NCI-H2227 (cell line): ENCODE measurements around the gene CBL.

ENCODE experiments used
- DNase-seq: peaks from one replicate; lab custom pipeline; 2025; ENCODE audit not compliant: unreplicated experiment; lab: John Stamatoyannopoulos, UW

CBL gene

DNA sequence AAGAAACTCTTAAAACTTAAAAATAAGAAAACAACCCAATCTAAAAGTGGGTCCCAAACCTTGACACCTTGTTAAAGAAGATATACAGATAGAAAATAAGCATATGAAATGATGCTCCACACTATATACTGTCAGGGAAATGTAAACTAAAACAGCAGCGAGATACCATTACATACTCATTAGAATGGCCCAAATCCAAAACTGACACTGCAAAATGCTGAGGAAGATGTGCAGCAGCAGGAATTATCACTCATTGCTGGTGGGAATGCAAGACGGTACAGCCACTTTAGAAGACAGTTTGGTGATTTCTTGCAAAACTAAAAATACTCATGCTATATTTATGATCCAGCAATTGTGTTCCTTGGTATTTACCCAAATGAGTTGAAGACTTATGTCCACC, 123.2 kb downstream of the CBL start:
- no peak for DNase-seq

DNA sequence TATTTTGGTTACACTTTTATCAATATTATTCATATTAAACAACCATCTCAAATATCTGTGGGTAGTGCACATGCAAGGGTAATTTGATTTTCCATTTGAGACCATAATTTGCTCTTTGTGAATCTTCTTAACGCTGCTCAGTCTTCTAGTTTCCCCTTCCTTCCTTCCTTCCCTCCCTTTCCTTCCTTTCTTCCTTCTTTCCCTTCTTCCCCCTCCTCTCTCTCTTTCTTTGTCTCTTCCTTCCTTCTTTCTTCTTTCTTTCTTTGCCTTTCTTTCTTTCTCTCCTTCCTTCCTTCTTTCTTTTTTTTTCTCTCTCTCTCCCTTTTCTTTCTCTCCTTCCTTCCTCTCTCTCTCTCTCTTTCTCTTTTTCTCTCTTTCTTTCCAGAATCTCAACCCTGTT, 124.1 kb downstream of the CBL start:
- DNase-seq = no peak

DNA sequence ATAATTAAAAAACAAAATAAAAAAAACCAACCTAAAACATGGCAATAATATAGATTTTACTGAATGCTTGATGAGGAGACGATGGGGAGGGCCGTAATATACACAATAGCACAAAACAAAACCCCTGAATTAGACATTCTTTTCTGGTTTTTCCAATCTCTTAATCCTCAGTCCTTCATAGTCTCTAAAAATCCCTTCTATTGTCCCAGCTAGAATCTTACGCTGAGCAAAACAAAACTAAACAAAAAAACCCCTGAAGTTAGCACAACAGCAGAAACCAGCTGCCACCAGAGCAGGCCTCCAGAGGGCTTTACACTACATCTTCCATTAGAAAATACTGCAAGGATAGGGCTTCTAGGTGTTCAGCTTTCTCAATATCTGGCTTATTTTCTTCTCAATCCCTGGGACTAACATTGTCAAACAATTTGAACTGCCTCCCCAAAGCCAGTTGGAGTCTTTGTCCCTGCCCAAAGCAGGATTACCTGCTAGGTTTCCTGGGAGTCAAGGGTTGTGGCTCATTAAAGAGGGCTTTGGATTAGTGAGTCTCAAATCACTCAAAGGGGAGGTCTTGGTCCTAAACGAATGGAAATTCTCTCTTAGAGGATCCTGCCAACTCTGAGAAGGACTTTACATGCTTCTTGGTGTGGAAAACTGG, 126.1 kb downstream of the CBL start:
- no peak for DNase-seq

DNA sequence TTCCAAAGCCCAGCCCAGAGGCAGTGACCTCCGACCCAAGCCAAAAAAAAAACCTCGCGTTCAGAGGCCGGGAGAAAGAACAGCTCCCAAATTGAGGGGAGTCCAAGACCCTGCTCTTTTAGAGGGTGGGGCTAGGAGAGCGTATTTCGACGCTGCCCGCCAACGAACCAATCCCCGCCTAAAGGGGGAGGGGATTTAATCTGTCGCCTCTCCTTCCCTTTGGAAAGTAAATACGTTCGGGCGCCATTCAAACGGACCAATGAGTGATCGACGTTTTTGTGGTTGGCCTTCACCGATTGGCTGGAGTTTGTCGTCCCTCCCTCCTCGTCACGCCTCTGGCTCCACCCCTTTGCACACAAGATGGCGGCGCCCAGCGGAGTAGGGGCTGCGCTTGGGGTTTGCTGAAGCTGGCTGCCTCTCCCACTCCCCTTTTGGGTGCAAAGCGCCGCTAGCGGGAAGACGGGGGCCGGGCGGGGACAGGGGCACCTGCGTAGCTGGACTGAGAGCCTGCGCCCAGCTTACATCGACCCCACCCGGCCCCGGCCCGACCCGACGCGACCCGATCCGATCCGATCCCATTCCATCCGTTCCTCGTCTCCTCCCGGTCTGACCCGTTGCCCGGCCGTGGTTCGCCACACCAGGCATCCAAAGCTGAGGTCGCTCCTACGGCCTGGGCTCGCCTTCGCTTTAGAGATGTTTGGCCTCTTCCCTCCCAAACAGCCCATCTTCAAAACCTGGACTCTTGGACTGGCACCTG, 128.2 kb downstream of the CBL start, which contains the start of gene RNF26:
TSS of gene RNF26 (plus strand) at position 354 of the 757 bp plus-strand sequence. CDS start 596 bp downstream, outside the sequence.
- DNase-seq = peak; percentile 96

DNA sequence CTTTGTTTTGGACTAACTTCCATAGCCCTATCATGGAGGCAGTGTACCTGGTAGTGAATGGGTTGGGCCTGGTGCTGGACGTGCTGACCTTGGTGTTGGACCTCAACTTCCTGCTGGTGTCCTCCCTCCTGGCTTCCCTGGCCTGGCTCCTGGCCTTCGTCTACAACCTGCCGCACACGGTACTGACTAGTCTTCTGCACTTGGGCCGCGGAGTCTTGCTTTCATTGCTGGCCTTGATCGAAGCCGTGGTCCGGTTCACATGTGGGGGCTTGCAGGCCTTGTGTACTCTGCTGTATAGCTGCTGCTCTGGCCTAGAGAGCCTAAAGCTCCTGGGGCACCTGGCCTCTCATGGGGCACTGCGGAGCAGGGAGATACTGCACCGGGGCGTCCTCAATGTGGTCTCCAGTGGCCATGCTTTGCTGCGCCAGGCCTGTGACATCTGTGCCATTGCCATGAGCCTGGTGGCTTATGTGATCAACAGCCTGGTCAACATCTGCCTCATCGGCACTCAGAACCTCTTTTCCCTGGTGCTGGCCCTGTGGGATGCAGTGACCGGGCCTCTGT, 129.0 kb downstream of the CBL start:
- DNase-seq = no peak

DNA sequence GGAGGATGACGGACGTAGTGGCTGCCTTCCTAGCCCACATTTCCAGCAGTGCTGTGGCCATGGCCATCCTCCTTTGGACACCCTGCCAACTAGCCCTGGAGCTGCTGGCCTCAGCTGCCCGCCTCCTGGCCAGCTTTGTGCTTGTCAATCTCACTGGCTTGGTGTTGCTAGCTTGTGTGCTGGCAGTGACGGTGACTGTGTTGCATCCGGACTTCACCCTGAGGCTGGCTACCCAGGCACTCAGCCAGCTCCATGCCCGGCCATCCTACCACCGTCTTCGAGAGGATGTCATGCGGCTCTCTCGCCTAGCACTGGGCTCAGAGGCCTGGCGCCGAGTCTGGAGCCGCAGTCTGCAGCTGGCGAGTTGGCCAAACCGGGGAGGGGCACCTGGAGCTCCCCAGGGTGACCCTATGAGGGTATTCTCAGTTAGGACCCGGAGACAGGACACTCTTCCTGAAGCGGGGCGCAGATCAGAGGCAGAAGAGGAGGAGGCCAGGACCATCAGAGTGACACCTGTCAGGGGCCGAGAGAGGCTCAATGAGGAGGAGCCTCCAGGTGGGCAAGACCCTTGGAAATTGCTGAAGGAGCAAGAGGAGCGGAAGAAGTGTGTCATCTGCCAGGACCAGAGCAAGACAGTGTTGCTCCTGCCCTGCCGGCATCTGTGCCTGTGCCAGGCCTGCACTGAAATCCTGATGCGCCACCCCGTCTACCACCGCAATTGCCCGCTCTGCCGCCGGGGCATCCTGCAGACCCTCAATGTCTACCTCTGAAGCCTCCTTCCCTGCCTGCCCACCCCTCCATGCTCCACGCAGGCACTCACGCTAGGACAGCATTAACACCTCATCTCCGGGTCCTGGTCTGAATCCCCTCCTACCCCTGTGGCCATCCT, 129.8 kb downstream of the CBL start:
- DNase-seq = no peak

DNA sequence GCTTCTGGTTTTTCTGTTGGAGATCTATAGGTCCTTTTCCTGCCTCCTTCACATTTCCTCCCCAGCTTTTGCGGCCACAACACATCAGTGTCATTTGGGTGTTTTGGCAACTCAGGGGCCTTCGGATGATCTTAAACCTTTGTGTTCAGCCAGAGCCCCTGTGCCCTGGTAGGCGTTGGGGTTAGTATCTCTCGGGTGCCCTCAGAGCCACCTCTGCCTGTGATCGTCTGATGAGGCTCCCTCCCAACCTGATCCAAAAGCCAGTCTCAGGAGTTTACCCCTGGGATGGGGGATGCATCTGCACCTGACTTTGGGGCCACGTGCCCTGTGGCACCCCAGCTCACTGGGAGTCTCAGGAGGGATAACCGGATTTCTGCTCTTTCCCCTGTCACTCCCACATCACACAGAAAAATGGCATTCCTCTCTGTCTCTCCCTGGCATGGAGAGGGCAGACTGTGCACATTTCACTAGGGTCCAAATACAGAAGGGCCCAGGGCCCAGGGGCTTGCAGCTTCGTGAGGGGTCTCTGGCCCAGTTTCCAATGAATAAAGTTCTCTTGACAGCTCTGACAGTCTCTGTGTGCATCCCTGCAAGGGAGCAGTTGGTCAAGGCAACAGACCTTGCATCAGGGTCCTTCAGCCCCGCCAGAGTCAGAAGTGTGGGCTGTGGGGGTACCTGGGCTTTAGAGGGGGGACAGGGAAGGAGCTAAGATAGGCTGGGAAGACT, 130.8 kb downstream of the CBL start:
- DNase-seq = no peak

DNA sequence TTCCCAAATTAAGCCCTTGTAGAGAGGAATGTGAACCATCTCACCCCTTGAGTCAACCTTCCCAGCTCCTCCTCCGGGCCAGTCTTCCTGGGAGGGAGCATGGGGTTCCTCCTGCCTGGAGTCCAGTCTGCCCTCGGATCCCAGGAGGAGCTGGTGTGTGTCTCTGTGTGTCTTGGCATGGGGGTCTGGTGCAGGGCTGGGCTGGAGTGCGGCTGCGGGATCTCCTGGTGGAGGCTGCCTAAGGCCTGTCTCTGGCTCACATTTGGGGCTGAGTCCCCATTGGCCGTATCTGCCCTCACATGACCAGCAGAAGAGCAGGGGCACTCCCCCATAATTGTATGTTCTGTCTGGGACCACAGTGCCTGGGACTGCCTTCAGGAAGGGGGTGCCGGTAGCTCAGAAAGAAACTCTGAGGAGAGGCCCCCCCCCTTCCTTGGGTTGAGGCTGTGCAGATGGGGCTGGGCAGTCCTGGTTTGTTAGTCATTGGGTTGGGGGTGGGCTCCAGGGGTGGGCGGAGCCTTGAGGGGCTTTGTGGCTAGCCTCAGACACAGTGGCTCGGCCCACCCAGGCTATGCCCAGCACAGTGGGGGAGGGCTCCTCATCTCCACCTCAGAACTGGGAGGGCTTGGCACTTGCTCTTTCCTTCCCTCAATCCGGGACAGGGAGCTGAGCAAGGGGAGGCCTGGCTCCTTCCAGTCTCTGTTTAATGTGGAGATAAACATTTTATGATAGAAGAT, 131.6 kb downstream of the CBL start:
- no peak for DNase-seq

DNA sequence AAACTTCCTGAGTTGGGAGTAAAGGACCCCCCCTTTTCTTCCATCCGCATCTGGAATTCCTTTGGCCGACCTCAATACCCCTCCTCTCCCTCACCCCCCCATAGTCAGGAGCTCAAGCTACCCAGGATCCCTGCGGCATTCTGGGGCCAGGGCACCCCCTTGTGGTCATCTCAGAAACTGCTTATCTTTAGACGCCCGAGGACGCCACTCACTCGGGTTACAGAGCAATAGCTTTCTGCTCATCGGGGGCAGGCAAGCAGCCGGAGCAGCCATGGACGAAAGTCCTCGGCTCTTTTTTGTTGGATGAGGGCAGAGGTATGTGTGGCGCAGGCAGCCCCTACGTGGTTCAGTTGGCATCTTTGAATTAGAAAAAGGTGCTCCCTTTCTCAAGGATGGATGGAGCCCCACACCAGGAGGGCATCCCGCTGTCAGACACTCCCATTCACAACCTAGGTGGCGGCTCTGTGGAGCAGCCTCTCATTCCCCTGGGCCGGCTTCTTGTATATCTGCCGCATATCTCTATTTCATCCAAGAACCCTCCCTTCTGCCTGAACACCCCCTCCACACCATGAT, 132.3 kb downstream of the CBL start:
- peak; percentile 67 for DNase-seq

DNA sequence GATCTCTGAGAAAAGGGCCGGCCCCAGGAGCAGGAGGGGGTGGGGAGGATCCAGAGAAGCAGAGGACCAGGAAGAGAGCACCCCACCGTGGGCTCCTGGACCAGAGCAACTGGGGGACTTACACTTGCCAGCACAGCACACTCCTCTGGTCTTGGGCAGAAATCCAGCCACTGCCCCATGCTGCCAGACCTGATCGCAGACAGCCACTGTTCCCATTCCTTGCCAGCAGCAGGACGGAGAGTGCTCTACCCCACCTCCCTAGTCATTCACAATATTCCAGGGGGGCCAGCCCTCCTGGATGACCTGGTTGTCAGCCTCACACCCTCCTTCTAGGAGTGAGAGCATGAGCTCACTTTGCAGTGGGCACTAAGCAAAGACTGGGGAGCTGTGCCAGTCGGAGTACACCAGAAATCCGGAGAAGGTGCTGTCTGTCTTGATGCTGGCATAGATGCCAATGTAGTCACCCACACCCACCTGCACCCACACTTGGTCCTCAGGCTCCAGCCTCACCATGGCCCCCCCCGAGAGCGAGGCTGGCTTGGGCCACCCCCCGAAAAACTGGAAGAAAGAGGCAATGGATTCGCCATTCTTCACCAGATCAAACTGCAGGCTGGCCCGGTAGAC, 132.9 kb downstream of the CBL start:
- no peak for DNase-seq

DNA sequence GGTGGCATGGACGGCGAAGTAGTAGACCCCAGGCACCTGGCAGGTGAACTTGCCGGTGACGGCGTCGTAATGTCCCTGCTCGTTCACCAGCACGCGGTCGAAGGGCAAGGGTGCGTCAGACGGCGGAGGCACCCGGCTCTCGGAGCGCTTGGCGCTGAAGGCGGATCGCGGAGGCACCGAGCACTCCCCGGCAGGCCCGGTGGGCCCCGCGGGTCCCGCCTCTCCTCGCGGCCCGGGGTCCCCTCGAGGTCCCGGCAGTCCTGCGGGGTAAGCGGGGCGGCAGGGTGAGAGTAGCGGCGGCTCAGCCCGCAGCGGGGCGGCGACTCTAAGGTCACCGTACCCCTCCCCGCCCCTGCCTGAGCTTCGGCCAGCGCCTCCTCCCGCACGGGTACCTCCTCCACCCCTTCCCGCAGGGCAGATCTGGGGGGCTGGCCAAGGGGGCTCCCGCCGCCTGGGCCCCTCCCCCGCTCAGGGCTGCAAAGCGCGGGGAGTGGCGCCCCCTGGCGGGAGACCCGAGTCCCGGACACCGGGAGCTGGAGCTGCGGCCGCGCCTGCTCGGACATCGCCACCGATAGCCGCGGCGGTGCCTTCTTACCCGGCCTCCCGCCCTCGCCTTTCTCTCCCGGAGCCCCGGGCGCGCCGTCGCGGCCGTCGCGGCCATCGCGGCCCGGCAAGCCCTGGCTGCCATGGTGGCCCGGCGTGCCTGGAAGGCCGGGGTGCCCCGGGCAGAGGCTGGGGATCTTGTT, 133.6 kb downstream of the CBL start:
- DNase-seq = no peak

DNA sequence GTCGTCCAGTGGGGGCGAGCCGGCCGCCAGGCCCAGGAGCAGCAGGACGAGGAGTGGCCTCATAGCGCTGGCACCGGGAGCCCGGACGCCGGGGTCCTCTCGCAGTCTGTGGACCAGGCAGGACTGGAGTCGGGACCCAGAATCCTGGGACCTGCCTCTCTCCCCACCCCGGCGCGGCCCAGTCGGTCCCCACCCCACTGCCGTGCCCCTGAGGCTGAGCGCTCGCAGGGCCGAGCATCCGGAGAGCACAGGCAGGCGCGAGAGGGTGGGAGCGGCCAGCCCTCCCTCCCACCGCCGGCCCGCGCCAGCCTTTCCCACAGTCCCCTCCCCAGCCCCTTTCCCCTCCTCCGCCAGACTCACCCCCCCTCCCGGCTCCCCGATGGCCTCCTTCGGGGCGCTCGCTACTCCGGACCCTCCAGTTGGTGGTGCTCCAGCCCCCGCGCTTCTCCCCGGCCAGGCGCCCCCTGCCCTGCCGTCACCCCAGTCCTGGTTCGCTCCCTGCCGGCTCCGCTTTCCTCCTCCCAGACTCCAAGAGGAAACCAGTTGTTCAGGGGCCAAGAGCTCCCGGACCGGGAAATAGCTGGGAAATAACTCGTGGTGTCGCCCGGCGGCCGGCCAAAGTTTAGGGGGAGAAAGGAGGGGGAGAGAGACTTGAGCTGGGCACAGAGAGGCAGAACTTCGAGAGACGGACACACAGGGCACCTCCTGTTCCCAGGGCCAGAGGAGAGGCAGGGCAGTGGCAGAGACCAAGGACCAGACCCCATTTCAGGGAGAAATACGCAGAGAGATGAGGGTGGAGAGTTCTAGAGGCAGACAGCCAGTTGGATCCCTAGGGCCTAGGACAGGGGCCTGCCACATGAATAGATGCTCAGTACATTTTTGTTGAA, 134.4 kb downstream of the CBL start, which contains the start of gene C1QTNF5:
TSS of gene C1QTNF5 (minus strand) at position 549 of the 887 bp plus-strand sequence. CDS start at position 63, 486 bp downstream.
- DNase-seq = no peak

DNA sequence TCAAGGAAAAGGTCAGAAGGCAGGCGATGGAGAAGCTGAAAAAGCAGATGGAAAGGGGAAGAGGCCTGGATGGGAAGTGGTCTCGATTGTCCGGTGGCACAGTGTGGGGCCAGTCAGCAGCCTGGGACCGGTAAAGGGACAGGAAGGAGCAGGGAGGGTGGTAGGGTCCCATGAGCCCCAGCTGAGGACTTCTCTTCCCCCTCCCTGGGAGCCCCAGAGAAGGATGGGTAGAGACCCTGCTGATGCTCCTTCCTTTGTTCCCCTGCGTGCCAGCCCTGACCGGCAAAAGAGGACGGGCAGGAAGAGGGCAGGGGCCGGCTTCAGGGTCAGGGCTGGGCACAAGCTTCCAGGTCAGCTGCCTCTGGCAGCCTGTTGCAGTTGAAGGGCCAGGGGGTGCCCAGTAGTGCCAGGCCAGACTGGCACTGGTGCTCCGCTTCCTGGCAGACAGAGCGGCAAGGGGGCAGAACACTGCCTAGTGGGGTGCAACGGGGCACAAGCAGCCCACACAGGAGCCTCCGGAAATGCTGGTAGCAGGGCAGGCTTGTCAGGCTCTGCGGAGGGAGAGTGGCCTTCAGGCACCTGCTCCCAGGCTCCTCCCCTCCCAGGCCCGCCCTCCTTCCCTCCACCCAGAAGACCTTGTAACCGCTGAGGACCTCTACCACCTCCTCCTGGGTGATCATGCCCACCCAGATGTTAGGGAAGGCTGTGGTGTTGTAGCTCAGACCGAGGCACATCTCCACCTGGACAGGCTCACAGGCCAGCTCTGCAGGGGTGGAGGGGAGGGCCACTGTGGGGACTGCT, 135.3 kb downstream of the CBL start:
- DNase-seq = no peak

DNA sequence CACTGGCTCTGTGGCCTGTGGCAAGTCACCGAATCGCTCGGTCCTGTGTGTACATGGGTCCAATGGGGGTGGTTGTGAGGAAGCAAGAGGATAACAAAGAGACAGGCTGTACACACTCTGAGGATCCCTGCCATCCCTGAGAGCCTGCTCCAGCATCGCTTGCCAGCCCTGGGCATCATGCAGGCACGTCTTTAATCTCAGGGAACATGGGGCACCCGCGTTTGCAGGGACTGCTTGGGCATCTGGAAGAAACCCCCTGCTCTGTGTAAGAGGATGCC, 135.8 kb downstream of the CBL start:
- no peak for DNase-seq

DNA sequence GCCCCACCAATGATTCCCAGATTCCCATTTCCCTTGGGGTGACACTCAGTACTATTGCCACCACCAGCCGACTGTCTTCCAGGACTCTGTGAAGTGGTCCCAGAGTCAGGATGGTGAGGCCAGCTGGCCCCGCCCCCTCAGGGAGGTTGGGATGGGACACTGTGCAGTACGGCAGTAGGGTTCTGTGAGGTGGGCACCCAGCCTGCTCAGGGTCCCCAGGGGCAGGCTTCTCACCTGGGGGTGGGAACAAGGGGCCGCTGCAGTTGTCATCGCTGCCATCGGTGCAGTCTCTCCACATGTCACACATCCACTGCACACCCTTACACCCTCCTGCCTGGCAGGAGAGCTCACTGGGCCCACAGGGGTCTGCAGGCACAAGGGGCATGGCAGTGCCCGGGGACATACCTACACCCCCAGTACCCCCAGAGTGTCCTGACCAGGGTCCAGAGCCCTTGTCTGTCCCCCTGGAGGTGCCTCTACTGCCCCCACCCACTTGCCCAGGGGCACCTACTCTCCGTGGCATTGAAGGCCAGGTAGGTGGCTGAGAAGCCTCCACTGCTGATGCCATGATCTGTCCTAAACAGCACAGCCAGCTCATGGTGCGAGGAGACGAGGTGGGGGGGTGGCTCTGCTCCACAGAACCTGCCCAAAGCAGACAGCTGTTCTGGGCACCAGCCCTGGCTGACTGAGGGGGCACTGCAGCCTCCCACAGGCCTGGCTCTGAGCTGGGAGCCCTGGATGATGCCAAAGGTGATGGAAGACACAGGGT, 136.4 kb downstream of the CBL start:
- no peak for DNase-seq

DNA sequence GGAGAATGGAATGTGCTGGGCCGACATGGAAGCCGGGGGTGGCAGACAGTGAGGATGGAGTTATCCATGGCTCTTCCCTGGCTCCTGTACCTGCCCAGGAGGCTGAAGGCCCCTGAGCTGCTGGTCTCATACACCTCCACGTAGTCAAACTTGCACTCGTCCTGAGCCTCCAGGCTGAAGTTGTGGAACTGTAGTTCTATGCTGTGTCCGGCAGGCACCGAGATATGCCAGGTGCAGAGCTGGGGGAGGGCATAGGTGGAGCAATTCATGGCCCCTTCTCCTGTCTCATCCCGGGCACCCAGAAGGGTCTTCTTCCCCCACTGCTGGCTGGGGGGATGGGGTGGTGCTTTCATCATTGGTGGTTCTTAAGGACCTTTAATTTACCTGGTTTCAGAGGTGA, 137.6 kb downstream of the CBL start:
- no peak for DNase-seq
